Measurements from ENCODE around the gene TMEM218.
"Not testable (repeated sequence)": the region's sequence is repeated elsewhere in the genome, so short reads cannot be mapped to it uniquely, and the experiment has no call there.

Gene TMEM218

GRCh38 chr11:125128450-125128849 is 17.0 kb upstream of the TMEM218 start:
- DNase-seq = no peak

- DNase-seq = no peak
Measured at GRCh38 chr11:125124618-125124992, 13.2 kb upstream of the TMEM218 start.

- DNase-seq = peak; percentile 32
Measured at GRCh38 chr11:125123947-125124617, 12.7 kb upstream of the TMEM218 start.

GRCh38 chr11:125123194-125123946 is 11.9 kb upstream of the TMEM218 start:
- no peak for DNase-seq

GRCh38 chr11:125117429-125117828 is 6.0 kb upstream of the TMEM218 start:
- no peak for DNase-seq

GRCh38 chr11:125114518-125114917 is 3.1 kb upstream of the TMEM218 start:
- no peak for DNase-seq

- DNase-seq = no peak
Measured at GRCh38 chr11:125112208-125112604, 780 bp upstream of the TMEM218 start.

- peak; percentile 3 for DNase-seq
Measured at GRCh38 chr11:125111001-125111342, 454 bp downstream of the TMEM218 start.

GRCh38 chr11:125110506-125110905 is 920 bp downstream of the TMEM218 start:
- DNase-seq = peak; percentile 44

GRCh38 chr11:125108469-125108868 is 3.0 kb downstream of the TMEM218 start:
- no peak for DNase-seq

- DNase-seq = peak; percentile 6
Measured at GRCh38 chr11:125105926-125106325, 5.5 kb downstream of the TMEM218 start.

- DNase-seq = no peak
Measured at GRCh38 chr11:125102510-125102909, 8.9 kb downstream of the TMEM218 start.

- DNase-seq = no peak
Measured at GRCh38 chr11:125102025-125102424, 9.4 kb downstream of the TMEM218 start.

- DNase-seq = no peak
Measured at GRCh38 chr11:125101596-125101995, 9.8 kb downstream of the TMEM218 start.

GRCh38 chr11:125100136-125100535 is 11.3 kb downstream of the TMEM218 start:
- no peak for DNase-seq

GRCh38 chr11:125094731-125095130 is 16.7 kb downstream of the TMEM218 start:
- no peak for DNase-seq

GRCh38 chr11:125093502-125093901 is 17.9 kb downstream of the TMEM218 start:
- no peak for DNase-seq

GRCh38 chr11:125092669-125093068 is 18.8 kb downstream of the TMEM218 start:
- no peak for DNase-seq

- DNase-seq = no peak
Measured at GRCh38 chr11:125091877-125092664, 19.4 kb downstream of the TMEM218 start.

- DNase-seq = peak; percentile 3
Measured at GRCh38 chr11:125091247-125091876, 20.1 kb downstream of the TMEM218 start.

- no peak for DNase-seq
Measured at GRCh38 chr11:125090816-125091215, 20.6 kb downstream of the TMEM218 start.

GRCh38 chr11:125090151-125090550 is 21.3 kb downstream of the TMEM218 start:
- DNase-seq = not testable (repeated sequence)

- not testable (repeated sequence) for DNase-seq
Measured at GRCh38 chr11:125089481-125089880, 21.9 kb downstream of the TMEM218 start.

Data from activated CD4-positive, alpha-beta T cell treated with anti-CD3 and anti-CD28 coated beads, Interleukin-2, amount 50 U/mL, for 16 hours (primary cell).